ENCODE data around the gene CSAG1.
"Not testable (repeated sequence)": the region's sequence is repeated elsewhere in the genome, so short reads cannot be mapped to it uniquely, and the experiment has no call there.

CSAG1 gene

GRCh38 chrX:152697952-152698931 is 35.3 kb downstream of the CSAG1 start, which contains the start of gene MAGEA3:
MAGEA3 (plus strand) TSS chrX:152698794; CDS start chrX:152700833, 2,039 bp downstream.
- DNase-seq (ENCODE audit: low read depth), result not testable (repeated sequence)

GRCh38 chrX:152681012-152681411 is 52.5 kb downstream of the CSAG1 start:
- DNase-seq (ENCODE audit: low read depth), result not testable (repeated sequence)

All from stimulated activated CD8-positive, alpha-beta memory T cell treated with anti-CD3 and anti-CD28 coated beads, Interleukin-15, amount 100 ng/mL, for 1 hour (primary cell).